ENCODE measurements around the gene DPP3.

DPP3 gene

GRCh38 chr11:66465373-66466224 lies 14.6 kb upstream of the DPP3 start:
- H3K4me1 ChIP-seq (ENCODE audit: control insufficient read depth, insufficient read depth, low read length, poor library complexity, severe bottlenecking) = peaks cover 8% of the 10 kb centered on the region
- no peak overlapping the region for H3K27ac ChIP-seq (ENCODE audit: low read depth, low read length, severe bottlenecking)
- 64 to 69% methylated on average over 16 to 17 of the region's 19 CpGs for WGBS, 2 experiments (ENCODE audit: insufficient coverage in 2 of 2)
- H3K36me3 ChIP-seq (ENCODE audit: control insufficient read depth, insufficient read depth, low read length) = no peaks in the 10 kb centered on the region
- H3K4me3 ChIP-seq (ENCODE audit: extremely low read depth, insufficient read depth, low read length, poor library complexity, severe bottlenecking) = peak overlapping the region; percentile 59
- H3K9me3 ChIP-seq (ENCODE audit: control insufficient read depth, low read length) = peaks cover 11% of the 10 kb centered on the region

DNA sequence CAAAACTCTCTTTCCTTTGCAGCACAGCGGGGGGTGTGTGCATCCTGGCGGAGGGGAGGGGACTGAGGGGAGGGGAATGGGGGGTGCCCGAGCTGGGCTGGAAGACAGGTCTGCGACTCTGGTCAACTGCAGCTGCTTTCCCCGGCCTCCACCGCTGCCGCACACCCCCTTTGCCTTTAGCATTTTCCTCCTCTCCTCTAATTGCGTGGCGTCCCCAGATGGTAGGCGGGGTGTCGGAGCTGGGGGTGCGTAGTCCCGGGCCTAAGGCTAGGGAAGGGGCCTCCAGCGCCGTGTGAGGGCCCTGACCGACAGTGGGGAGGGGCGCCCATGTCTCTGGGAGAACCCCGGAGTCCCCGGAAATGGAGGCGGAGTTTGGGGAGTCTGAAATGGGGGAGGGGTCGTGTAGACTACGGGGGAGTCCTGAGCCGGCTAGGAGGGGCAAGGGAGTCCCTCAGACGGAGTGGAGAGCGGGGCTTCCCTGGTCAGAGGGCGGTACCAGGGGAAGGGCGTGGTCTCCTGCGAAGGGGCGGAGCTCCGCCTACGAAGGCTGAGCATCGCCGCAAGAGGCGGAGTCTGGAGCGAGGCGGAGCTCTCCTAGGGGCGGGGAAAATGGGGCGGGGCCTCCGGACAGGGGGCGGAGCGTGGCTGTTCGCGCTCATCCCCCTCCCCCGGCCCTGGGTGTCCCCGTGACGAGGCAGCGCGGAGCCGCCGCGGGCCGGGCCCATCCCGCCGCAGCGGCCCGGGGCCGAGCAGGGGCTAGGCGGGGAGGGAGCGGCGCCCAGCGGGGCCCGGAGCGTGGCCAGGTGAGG lies 13.8 kb upstream of the DPP3 start, which contains the start of gene PELI3:
Gene PELI3 (plus strand): TSS at position 681 of the 809 bp plus-strand sequence. CDS start 1,224 bp downstream, outside the sequence.
- Histone ChIP-seq H3K27ac (ENCODE audit: low read depth, low read length, severe bottlenecking) (no peak within 1 kb of the TSS), H3K36me3 (ENCODE audit: control insufficient read depth, insufficient read depth, low read length) (peaks cover 6% of the 10 kb centered on the region), H3K4me3 (ENCODE audit: extremely low read depth, insufficient read depth, low read length, poor library complexity, severe bottlenecking) (peak within 1 kb of the TSS; percentile 59), H3K4me1 (ENCODE audit: control insufficient read depth, insufficient read depth, low read length, poor library complexity, severe bottlenecking) (peaks cover 8% of the 10 kb centered on the region), H3K9me3 (ENCODE audit: control insufficient read depth, low read length) (peaks cover 7% of the 10 kb centered on the region)
- 0 to 1% methylated on average over 16 to 29 of the region's 63 CpGs for WGBS, 2 experiments (ENCODE audit: insufficient coverage in 2 of 2)

DNA sequence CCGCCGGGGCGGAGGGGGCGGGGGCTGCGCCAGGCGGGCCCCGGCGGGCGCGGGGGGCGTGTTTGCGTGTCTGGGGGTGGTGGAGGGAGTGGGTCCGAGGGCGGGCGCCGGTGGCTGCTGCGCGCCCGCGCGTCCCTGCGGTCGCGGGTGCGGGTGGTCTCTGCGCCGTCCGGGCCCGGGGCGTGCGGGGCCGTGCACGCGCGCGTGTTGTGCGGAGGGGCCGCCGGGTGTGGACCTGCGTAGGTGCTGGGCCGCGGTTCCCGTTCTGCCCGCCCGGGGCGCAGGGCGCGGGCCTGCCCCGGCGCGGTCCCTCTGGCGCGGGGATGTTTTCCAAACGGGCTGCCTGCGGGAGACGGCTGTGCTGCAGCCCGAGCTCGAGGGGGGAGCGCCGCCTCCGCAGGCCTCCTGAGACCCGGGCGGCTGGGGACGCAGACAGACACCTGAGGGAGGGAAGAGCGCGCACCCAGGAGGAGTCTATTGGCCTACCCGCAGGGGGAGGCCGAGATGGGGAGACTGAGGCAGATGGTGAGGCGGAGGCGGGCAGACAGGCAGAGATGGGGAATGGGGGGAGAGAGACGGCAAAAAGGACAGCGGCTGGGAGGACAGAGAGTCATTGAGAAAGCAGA lies 13.1 kb upstream of the DPP3 start:
- Histone ChIP-seq H3K9me3 (ENCODE audit: control insufficient read depth, low read length) (peaks cover 6% of the 10 kb centered on the region), H3K27ac (ENCODE audit: low read depth, low read length, severe bottlenecking) (no peak overlapping the region), H3K4me3 (ENCODE audit: extremely low read depth, insufficient read depth, low read length, poor library complexity, severe bottlenecking) (peak overlapping the region; percentile 59), H3K36me3 (ENCODE audit: control insufficient read depth, insufficient read depth, low read length) (peaks cover 7% of the 10 kb centered on the region), H3K4me1 (ENCODE audit: control insufficient read depth, insufficient read depth, low read length, poor library complexity, severe bottlenecking) (peaks cover 8% of the 10 kb centered on the region)
- WGBS, 2 experiments (ENCODE audit: insufficient coverage in 2 of 2) = 6 to 9% methylated on average over 24 to 60 of the region's 72 CpGs

- Histone ChIP-seq H3K4me1 (ENCODE audit: control insufficient read depth, insufficient read depth, low read length, poor library complexity, severe bottlenecking) (peaks cover 8% of the 10 kb centered on the region), H3K4me3 (ENCODE audit: extremely low read depth, insufficient read depth, low read length, poor library complexity, severe bottlenecking) (peak overlapping the region; percentile 59), H3K9me3 (ENCODE audit: control insufficient read depth, low read length) (peaks cover 4% of the 10 kb centered on the region), H3K36me3 (ENCODE audit: control insufficient read depth, insufficient read depth, low read length) (peaks cover 9% of the 10 kb centered on the region), H3K27ac (ENCODE audit: low read depth, low read length, severe bottlenecking) (no peak overlapping the region)
- 81 to 87% methylated on average over 4 to 5 of the region's 6 CpGs for WGBS, 2 experiments (ENCODE audit: insufficient coverage in 2 of 2)
Measured at GRCh38 chr11:66467756-66468155, 12.5 kb upstream of the DPP3 start.

DNA sequence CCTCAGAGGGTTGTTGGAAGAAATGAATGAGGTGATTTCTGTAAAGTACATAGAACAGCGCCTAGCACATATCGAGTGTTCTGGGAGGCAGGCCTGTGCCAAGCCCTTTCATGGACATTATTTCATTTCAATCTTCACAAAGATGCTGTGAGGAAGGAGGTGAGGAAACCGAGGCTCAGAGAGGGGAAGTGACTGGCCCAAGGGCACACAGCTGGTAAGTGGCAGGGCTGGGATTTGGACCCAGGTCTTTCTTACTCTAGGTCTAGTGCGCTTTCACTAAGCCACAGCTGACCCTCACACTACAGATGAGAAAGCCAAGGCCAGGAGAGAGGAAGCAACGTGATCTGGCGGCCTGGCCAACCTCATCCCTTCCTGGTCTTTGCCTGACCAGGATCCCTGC lies 11.5 kb upstream of the DPP3 start:
- 100% methylated on average over 2 to 4 of the region's 6 CpGs for WGBS, 2 experiments (ENCODE audit: insufficient coverage in 2 of 2)

GRCh38 chr11:66469441-66469840 lies 10.8 kb upstream of the DPP3 start:
- H3K4me1 ChIP-seq (ENCODE audit: control insufficient read depth, insufficient read depth, low read length, poor library complexity, severe bottlenecking) = peaks cover 8% of the 10 kb centered on the region
- H3K4me3 ChIP-seq (ENCODE audit: extremely low read depth, insufficient read depth, low read length, poor library complexity, severe bottlenecking) = no peak overlapping the region
- WGBS, 2 experiments (ENCODE audit: insufficient coverage in 2 of 2) = no CpG with 5 or more reads among the region's 1 CpG
- H3K9me3 ChIP-seq (ENCODE audit: control insufficient read depth, low read length) = no peaks in the 10 kb centered on the region
- H3K36me3 ChIP-seq (ENCODE audit: control insufficient read depth, insufficient read depth, low read length) = peaks cover 15% of the 10 kb centered on the region
- no peak overlapping the region for H3K27ac ChIP-seq (ENCODE audit: low read depth, low read length, severe bottlenecking)

More for the DNA sequence above, 11.5 kb upstream of the DPP3 start:
- H3K4me3 ChIP-seq (ENCODE audit: extremely low read depth, insufficient read depth, low read length, poor library complexity, severe bottlenecking) = no peak overlapping the region
- no peaks in the 10 kb centered on the region for H3K9me3 ChIP-seq (ENCODE audit: control insufficient read depth, low read length)
- H3K27ac ChIP-seq (ENCODE audit: low read depth, low read length, severe bottlenecking) = no peak overlapping the region
- H3K36me3 ChIP-seq (ENCODE audit: control insufficient read depth, insufficient read depth, low read length) = peaks cover 12% of the 10 kb centered on the region
- peaks cover 8% of the 10 kb centered on the region for H3K4me1 ChIP-seq (ENCODE audit: control insufficient read depth, insufficient read depth, low read length, poor library complexity, severe bottlenecking)

DNA sequence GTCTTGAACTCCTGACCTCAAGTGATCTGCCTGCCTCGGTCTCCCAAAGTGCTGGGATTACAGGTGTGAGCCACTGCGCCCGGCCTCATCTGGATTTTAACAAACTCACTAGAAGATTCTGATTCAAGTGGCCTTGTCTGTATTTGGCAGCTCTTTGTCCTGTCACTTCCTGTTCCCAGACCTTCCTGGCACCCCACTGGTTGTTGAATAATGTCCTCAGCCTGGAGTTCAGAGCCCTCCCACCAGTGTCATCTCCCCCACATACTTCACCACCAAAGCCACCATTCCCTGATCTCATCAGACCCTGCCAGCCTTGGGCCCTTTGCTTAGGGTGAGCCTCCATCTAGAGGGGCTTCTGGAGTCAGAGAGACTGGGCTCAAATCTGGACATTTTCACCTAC lies 10.2 kb upstream of the DPP3 start:
- H3K9me3 ChIP-seq (ENCODE audit: control insufficient read depth, low read length) = no peaks in the 10 kb centered on the region
- 82 to 84% methylated on average over 3 of the region's 3 CpGs for WGBS, 2 experiments (ENCODE audit: insufficient coverage in 2 of 2)
- H3K4me3 ChIP-seq (ENCODE audit: extremely low read depth, insufficient read depth, low read length, poor library complexity, severe bottlenecking) = no peak overlapping the region
- no peak overlapping the region for H3K27ac ChIP-seq (ENCODE audit: low read depth, low read length, severe bottlenecking)
- peaks cover 8% of the 10 kb centered on the region for H3K4me1 ChIP-seq (ENCODE audit: control insufficient read depth, insufficient read depth, low read length, poor library complexity, severe bottlenecking)
- peaks cover 16% of the 10 kb centered on the region for H3K36me3 ChIP-seq (ENCODE audit: control insufficient read depth, insufficient read depth, low read length)

DNA sequence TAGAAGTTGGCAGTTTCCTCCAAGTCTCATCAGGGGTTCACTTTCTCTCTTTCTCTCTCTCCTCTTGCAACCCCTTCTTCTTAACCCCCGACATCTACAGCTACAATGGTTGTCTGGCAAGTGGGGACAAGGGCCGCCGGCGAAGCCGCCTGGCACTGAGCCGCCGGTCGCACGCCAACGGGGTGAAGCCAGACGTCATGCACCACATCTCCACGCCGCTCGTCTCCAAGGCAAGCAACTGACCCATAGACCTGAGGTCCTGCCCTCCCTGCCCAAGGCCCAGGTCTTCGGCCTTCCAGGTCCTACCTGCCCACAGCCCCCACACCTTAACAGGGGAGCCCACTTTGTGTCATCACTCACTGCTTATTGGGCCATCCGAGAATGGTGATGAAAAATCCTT lies 9.1 kb upstream of the DPP3 start:
- peaks cover 8% of the 10 kb centered on the region for H3K4me1 ChIP-seq (ENCODE audit: control insufficient read depth, insufficient read depth, low read length, poor library complexity, severe bottlenecking)
- H3K4me3 ChIP-seq (ENCODE audit: extremely low read depth, insufficient read depth, low read length, poor library complexity, severe bottlenecking) = no peak overlapping the region
- no peaks in the 10 kb centered on the region for H3K9me3 ChIP-seq (ENCODE audit: control insufficient read depth, low read length)
- WGBS, 2 experiments (ENCODE audit: insufficient coverage in 2 of 2) = 94% methylated on average over 16 of the region's 16 CpGs
- peaks cover 20% of the 10 kb centered on the region for H3K36me3 ChIP-seq (ENCODE audit: control insufficient read depth, insufficient read depth, low read length)
- H3K27ac ChIP-seq (ENCODE audit: low read depth, low read length, severe bottlenecking) = no peak overlapping the region

- WGBS, 2 experiments (ENCODE audit: insufficient coverage in 2 of 2) = 96 to 100% methylated on average over 6 to 8 of the region's 9 CpGs
- Histone ChIP-seq H3K4me1 (ENCODE audit: control insufficient read depth, insufficient read depth, low read length, poor library complexity, severe bottlenecking) (peaks cover 8% of the 10 kb centered on the region), H3K27ac (ENCODE audit: low read depth, low read length, severe bottlenecking) (no peak overlapping the region), H3K9me3 (ENCODE audit: control insufficient read depth, low read length) (no peaks in the 10 kb centered on the region), H3K36me3 (ENCODE audit: control insufficient read depth, insufficient read depth, low read length) (peaks cover 23% of the 10 kb centered on the region), H3K4me3 (ENCODE audit: extremely low read depth, insufficient read depth, low read length, poor library complexity, severe bottlenecking) (no peak overlapping the region)
Measured at GRCh38 chr11:66472054-66472453, 8.2 kb upstream of the DPP3 start.

- Histone ChIP-seq H3K36me3 (ENCODE audit: control insufficient read depth, insufficient read depth, low read length) (peaks cover 23% of the 10 kb centered on the region), H3K4me1 (ENCODE audit: control insufficient read depth, insufficient read depth, low read length, poor library complexity, severe bottlenecking) (no peaks in the 10 kb centered on the region), H3K4me3 (ENCODE audit: extremely low read depth, insufficient read depth, low read length, poor library complexity, severe bottlenecking) (no peak overlapping the region), H3K27ac (ENCODE audit: low read depth, low read length, severe bottlenecking) (no peak overlapping the region), H3K9me3 (ENCODE audit: control insufficient read depth, low read length) (no peaks in the 10 kb centered on the region)
- WGBS, 2 experiments (ENCODE audit: insufficient coverage in 2 of 2) = 89 to 94% methylated on average over 11 of the region's 11 CpGs
Measured at GRCh38 chr11:66473167-66473566, 7.1 kb upstream of the DPP3 start.

All from mesodermal cell (in vitro differentiated cells).